Measurements from ENCODE around the gene DPH3.

Gene DPH3

GRCh38 chr3:16243706-16244490 lies 20.8 kb downstream of the DPH3 start:
- no peak overlapping the region for H3K27ac ChIP-seq
- no peak for TF ChIP-seq CTCF (IDR thresholded peaks at IDR 0.05)

GRCh38 chr3:16242177-16242576 lies 22.6 kb downstream of the DPH3 start:
- Histone ChIP-seq H3K27ac (peak overlapping the region in 1 of 2 donors; percentile 28), H3K4me3 (no peak overlapping the region)
- TF ChIP-seq CTCF (IDR thresholded peaks at IDR 0.05) = no peak
- no peak for DNase-seq (ENCODE audit: low spot score)

More at GRCh38 chr3:16243706-16244490, 20.8 kb downstream of the DPH3 start:
- no peak overlapping the region for H3K4me3 ChIP-seq
- DNase-seq (ENCODE audit: low spot score) = no peak

GRCh38 chr3:16241225-16241624 lies 23.5 kb downstream of the DPH3 start:
- TF ChIP-seq CTCF (IDR thresholded peaks at IDR 0.05) = no peak
- H3K27ac ChIP-seq = peak overlapping the region in 1 of 2 donors; percentile 64
- no peak overlapping the region for H3K4me3 ChIP-seq
- DNase-seq (ENCODE audit: low spot score) = no peak

DNA sequence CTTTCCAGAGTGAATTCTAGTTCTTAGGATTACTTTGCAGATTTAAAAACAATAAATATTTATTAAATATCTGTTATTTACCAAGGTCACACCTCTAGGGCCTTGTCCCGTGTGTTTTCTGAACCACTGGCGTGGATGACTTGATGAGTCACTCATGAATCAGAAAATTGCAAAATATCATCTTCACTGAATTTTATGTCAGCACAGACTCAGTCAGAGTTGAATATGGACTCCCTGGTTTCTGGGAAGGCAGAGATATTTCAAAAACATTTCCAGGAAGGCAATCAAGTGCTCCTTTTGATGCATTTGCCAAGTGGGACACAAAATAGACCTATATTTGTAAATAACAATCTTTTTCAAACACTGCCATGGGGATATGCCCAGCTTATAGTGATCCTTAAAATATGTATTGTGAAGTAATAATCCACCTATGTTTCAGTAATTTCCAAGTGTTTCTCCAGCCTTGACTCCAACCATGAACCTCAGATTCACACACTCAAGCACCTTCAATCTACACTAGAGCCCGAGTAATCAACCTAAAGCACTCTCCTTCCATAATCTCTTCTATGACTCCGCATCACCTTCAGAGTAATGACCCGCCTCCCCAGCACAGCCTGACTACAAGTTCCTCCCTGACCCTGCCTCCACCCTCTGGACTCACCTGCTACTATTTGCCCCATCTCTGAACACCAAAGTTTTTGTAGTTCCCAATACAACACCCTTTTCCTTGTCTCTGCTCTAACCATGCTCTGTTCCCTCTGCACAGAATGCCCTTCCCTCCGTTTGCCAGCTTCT lies 24.3 kb downstream of the DPH3 start:
- no peak for DNase-seq (ENCODE audit: low spot score)
- Histone ChIP-seq H3K4me3 (no peak overlapping the region), H3K27ac (peak overlapping the region in 1 of 2 donors; percentile 64)
- TF ChIP-seq CTCF (IDR thresholded peaks at IDR 0.05) = no peak

DNA sequence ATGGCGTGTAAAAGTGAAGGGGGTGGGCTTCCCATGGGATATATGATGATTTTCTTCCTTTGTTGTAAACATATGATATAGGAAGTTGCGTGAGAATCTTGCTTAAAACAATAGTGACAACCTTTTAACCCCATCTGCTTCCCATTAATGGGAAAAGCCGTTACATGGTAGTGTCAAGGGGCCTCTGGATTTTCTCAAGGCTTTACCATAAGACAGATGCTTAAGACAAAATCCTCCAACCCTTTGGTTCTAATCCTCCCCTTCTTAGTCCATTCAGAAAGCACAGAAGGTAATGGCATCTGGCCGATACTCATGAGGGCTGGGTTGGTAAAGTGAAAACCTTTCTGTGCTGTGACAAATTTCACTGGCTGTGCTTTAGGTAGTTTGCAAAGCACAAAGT lies 25.0 kb downstream of the DPH3 start:
- DNase-seq (ENCODE audit: low spot score) = no peak
- Histone ChIP-seq H3K4me3 (no peak overlapping the region), H3K27ac (peak overlapping the region in 1 of 2 donors; percentile 44)
- no peak for TF ChIP-seq CTCF (IDR thresholded peaks at IDR 0.05)

DNA sequence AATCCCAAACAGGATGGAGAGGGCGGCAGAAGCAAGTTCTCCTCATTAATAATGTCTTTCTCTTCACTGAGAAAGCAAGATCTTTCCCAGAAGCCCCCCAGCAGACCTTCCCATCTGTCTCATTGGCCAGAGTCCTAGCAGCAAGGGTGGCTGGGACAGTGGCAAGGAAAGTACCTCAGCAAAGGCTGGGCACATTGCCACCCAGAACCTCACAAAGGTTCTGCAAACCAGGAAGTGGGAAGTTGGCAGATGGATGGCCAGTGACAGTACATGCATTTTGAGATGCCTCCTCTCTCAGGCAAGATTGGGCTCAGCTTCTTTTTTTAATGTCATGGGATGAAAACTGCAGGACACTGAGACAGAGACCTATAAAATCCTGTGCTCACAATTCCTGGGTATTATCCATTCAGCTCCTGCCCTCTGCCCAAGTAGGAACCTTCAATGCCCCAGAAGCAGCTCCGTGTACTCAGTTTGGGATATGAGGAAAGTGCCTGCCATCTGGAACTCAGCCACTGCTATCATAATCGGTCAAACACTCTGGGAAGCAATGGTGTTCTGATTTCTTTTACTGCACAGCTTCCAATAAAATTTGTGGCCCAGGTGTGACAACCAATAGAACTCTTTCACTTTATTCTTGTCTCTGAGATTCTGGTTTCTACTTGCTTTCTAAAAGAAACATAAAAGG lies 25.5 kb downstream of the DPH3 start:
- Histone ChIP-seq H3K4me3 (no peak overlapping the region), H3K27ac (peak overlapping the region in 1 of 2 donors; percentile 44)
- TF ChIP-seq CTCF (IDR thresholded peaks at IDR 0.05) = no peak
- no peak for DNase-seq (ENCODE audit: low spot score)

Data from coronary artery (tissue), 2 donors.